AG09319 (cell line): Measurements from ENCODE around the gene EXOC6.

Experiments
- DNase-seq: peaks from one replicate; pipeline ENCODE4 v3.0.0-alpha.2; 2010; ENCODE audit warnings: low read depth; ENCODE audit errors: extremely low read depth
- TF ChIP-seq, protein P1 (sequence below): IDR thresholded peaks from 2 replicates; pipeline ENCODE4 v1.5.1; 2011; ENCODE audit warnings: low read depth, mild to moderate bottlenecking, inconsistent platforms, low read length, moderate library complexity

Gene EXOC6

DNA sequence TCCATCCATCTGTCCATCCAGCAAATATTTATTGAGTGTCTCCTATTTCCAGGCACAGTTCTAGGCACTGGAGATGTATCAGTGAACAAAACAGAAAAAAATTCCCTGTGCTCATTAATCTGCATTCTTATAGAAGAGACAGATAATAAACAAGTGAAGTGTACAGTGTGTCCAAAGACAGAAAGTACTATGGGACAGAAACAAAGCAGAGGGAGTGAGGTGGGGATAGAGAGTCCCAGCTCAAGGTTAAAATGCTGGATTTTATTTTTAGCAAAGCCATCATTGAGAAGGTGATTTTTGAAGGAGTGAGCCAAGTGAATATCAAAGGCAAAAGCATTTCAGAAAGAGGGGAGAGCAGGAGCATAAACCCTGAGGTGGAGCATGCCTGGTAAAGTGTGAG, 21.8 kb upstream of the EXOC6 start:
- TF ChIP-seq, protein P1, sequence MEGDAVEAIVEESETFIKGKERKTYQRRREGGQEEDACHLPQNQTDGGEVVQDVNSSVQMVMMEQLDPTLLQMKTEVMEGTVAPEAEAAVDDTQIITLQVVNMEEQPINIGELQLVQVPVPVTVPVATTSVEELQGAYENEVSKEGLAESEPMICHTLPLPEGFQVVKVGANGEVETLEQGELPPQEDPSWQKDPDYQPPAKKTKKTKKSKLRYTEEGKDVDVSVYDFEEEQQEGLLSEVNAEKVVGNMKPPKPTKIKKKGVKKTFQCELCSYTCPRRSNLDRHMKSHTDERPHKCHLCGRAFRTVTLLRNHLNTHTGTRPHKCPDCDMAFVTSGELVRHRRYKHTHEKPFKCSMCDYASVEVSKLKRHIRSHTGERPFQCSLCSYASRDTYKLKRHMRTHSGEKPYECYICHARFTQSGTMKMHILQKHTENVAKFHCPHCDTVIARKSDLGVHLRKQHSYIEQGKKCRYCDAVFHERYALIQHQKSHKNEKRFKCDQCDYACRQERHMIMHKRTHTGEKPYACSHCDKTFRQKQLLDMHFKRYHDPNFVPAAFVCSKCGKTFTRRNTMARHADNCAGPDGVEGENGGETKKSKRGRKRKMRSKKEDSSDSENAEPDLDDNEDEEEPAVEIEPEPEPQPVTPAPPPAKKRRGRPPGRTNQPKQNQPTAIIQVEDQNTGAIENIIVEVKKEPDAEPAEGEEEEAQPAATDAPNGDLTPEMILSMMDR = no peak

DNA sequence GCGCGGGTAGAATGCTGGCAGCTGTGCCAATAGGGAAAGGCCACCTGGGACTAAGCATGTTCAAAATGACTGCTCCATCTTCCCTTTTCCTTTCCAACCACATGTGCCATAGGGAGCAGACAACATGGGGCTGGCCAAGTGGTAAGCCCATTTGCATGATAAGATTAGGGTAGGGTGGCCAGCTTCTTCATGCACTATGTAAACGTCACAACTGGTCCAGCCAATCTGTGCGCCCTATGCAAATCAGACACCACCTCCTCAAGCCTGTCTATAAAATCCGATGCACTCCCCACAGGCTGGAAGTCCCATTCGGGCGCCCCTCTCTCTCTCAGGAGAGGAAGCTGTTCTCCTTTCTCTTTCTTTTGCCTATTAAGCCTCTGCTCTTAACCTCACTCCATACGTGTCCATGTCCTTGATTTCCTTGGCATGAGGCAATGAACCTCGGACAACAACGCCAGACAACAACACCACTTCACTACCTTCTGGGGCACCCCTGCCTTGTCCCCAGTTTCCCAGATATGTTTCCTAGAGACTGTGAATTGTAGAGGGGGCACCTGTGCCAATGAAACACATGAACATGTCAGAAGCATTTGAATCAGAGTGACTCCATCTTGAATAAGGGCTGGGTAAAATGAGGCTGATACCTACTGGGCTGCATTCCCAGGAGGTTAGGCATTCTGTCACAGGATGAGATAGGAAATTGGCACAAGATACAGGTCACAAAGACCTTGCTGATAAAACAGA, 19.1 kb upstream of the EXOC6 start:
- no peak for DNase-seq

More for the DNA sequence above, 21.8 kb upstream of the EXOC6 start:
- no peak for DNase-seq

DNA sequence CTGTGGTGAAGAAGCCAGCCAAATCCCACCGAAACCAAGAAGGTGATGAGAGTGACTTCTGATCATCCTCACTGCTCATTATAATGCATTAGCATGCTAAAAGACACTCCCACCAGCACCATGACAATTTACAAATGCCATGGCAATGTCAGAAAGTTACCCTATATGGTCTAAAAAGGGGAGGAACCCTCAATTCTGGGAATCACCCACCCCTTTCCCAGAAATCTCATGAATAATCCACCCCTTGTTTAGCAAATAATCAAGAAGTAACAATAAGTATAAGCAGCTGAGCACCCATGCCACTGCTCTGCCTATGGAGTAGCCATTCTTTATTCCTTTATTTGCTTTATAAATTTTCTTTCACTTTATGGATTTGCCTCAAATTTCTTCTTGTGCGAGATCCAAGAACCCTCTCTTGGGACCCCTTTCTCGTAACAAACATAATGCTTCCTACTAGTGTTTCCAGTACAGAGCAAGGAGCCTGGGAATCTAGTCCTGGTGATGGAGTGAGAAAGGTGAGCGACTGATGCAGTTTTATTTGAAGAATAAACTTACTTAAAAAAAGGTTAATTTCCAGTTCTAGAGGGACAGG, 18.4 kb upstream of the EXOC6 start:
- no peak for DNase-seq
- TF ChIP-seq, protein P1 = no peak

More for the DNA sequence above, 19.1 kb upstream of the EXOC6 start:
- TF ChIP-seq, protein P1 = no peak

DNA sequence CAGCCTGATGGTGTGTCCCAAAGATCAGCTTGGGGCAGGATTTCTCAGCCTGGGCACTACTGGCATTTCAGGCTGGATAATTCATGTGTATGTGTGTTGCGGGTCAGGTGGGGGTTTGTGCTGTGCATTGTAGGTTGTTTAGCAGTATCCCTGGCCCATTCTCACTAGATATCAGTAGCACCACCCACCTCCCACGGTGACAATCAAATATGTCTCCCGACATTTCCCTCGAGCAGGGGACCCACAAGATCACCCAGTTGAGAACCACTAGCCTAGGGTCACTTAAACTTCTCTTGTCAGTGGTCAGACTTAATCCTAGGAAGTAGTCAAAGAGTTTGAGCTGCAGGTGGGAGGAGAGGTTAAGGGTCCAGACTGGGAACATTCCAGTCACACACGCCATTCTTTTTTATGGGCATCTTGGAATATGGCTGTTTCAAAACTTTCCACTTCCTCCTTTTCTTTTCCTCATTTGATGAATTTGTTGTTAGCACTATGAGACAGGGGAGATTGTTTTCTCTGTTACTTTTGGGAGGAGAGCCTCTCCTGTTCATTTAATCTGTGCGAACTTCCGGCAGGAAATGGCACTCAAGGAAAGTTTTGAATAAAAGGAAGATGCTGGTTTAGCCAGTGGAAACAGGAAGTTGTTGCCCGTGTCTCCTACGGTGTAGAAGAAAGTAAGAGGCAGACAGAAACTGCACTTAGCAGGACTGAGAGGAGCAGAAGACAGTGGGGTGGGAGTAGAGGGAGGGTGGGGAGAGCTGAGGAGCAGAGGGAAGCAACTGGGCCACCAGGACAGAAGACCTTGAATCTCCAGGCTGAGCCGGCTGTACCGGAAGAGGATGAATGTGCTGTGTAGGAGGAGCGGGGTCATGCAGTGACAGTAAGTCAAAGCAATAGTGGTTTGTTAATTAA, 17.6 kb upstream of the EXOC6 start:
- DNase-seq = no peak
- TF ChIP-seq, protein P1 = no peak

DNA sequence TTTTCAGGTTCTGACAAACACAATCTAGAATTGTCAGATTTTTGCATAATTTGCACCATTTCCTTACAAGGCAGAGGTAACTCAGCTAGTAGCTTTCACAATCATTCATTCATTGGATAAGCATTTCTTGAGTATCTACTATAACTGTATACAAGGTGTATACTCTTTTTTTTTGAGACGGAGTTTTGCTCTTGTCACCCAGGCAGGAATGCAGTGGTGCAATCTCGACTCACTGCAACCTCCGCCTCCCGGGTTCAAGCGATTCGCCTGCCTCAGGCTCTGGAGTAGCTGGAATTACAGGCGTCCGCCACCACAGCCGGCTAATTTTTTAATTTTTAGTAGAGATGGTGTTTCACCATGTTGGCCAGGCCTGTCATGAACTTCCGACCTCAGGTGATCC, 16.2 kb upstream of the EXOC6 start:
- no peak for DNase-seq
- TF ChIP-seq, protein P1 = no peak

DNA sequence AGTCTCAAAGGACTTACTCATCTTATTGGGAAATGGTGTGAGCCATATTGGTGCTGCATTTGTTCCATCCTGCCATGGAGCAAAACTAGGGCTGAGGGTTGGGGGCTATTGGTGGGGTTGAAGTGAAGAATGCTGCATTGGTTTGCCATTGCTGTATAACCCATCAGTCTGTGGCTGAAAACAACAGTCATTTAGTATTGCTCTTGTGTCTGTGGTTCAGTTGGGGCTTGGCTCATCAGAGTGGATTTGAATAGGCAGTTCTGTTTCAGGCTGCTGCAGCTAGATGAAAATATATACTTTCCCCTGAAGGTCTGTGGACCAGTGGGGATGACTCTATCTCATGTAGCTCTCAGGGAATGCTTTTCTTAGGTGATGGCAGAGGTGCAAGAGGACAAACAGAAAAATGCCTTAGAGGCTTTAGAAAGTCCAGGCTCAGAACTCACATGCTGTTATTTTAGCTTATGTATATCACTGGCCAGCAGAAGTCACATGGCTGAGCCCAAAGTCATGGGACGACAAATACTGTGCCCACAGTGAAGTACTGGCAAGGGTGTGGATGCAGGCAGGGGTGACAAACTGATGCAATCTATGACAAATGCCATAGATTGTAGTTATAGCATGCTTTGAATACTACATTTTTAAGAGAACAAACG, 15.2 kb upstream of the EXOC6 start:
- DNase-seq = no peak
- TF ChIP-seq, protein P1 = no peak
